Activated gamma-delta T cell treated with Interleukin-2 at 50 U/mL for 16 hours (primary cell): ENCODE data around the gene DPP10.
"Not testable (repeated sequence)": the region's sequence is repeated elsewhere in the genome, so short reads cannot be mapped to it uniquely, and the experiment has no call there.

Source experiments
- DNase-seq: peaks from one replicate; pipeline ENCODE4 v3.0.0-alpha.2; 2020

Gene DPP10

GRCh38 chr2:115305712-115306111 lies 863.3 kb downstream of the DPP10 start:
- DNase-seq = no peak

GRCh38 chr2:115314119-115314518 lies 871.7 kb downstream of the DPP10 start:
- no peak for DNase-seq

- DNase-seq = no peak
Observed at GRCh38 chr2:115327061-115327460, 884.6 kb downstream of the DPP10 start.

- DNase-seq = no peak
Observed at GRCh38 chr2:115359550-115359949, 917.1 kb downstream of the DPP10 start.

- DNase-seq = no peak
Observed at GRCh38 chr2:115364093-115364492, 921.7 kb downstream of the DPP10 start.

- no peak for DNase-seq
Observed at GRCh38 chr2:115369400-115369799, 927.0 kb downstream of the DPP10 start.

GRCh38 chr2:115374981-115375380 lies 932.5 kb downstream of the DPP10 start:
- no peak for DNase-seq

GRCh38 chr2:115384399-115384798 lies 942.0 kb downstream of the DPP10 start:
- DNase-seq = no peak

- DNase-seq = no peak
Observed at GRCh38 chr2:115386465-115386864, 944.0 kb downstream of the DPP10 start.

- DNase-seq = no peak
Observed at GRCh38 chr2:115389024-115389423, 946.6 kb downstream of the DPP10 start.

GRCh38 chr2:115389898-115390565 lies 947.6 kb downstream of the DPP10 start:
- no peak for DNase-seq

GRCh38 chr2:115396579-115396978 lies 954.1 kb downstream of the DPP10 start:
- no peak for DNase-seq

GRCh38 chr2:115400940-115401339 lies 958.5 kb downstream of the DPP10 start:
- no peak for DNase-seq

- DNase-seq = no peak
Observed at GRCh38 chr2:115412501-115412900, 970.1 kb downstream of the DPP10 start.

GRCh38 chr2:115413791-115414190 lies 971.4 kb downstream of the DPP10 start:
- no peak for DNase-seq

- no peak for DNase-seq
Observed at GRCh38 chr2:115414466-115414865, 972.0 kb downstream of the DPP10 start.

- no peak for DNase-seq
Observed at GRCh38 chr2:115422004-115422634, 979.7 kb downstream of the DPP10 start.

- no peak for DNase-seq
Observed at GRCh38 chr2:115427436-115427835, 985.0 kb downstream of the DPP10 start.

- not testable (repeated sequence) for DNase-seq
Observed at GRCh38 chr2:115440746-115441145, 998.3 kb downstream of the DPP10 start.

- DNase-seq = no peak
Observed at GRCh38 chr2:115443539-115444185, 1001.2 kb downstream of the DPP10 start.

GRCh38 chr2:115460008-115460407 lies 1017.6 kb downstream of the DPP10 start:
- no peak for DNase-seq

GRCh38 chr2:115480741-115481140 lies 1038.3 kb downstream of the DPP10 start:
- no peak for DNase-seq

- DNase-seq = no peak
Observed at GRCh38 chr2:115481842-115482241, 1039.4 kb downstream of the DPP10 start.

GRCh38 chr2:115483666-115484065 lies 1041.2 kb downstream of the DPP10 start:
- DNase-seq = no peak
